SU-DHL-6 (cell line): ENCODE data around the gene MTHFR.

Experiments used
- H2AFZ ChIP-seq: fragments of 200-600 bp; sonication (generic); 2 replicates; pipeline ENCODE4 v1.6.1; 2014; ENCODE audit warnings: low read depth, mild to moderate bottlenecking, moderate library complexity, mixed read lengths, antibody characterized with exemption, low read length; ENCODE audit not compliant: severe bottlenecking
- H3F3A ChIP-seq: fragments of 200-600 bp; shearing (Covaris generic); 2 replicates; pipeline ENCODE4 v1.6.0; 2016; ENCODE audit warnings: antibody characterized with exemption, mild to moderate bottlenecking; ENCODE audit not compliant: insufficient read depth
- H3K27ac ChIP-seq: fragments of 200-600 bp; sonication (generic); 2 replicates; pipeline ENCODE4 v1.5.1; 2016; ENCODE audit warnings: low read depth, mild to moderate bottlenecking, low read length, moderate library complexity, mixed read lengths
- H3K27me3 ChIP-seq: fragments of 200-600 bp; sonication (generic), shearing (Covaris generic); 2 replicates; pipeline ENCODE4 v1.6.0; 2014; ENCODE audit warnings: mild to moderate bottlenecking, low read length
- H3K36me3 ChIP-seq: fragments of 200-600 bp; sonication (generic); 2 replicates; pipeline ENCODE4 v1.6.1; 2014; ENCODE audit warnings: mild to moderate bottlenecking, low read length, mixed read lengths
- H3K4me2 ChIP-seq: fragments of 300-600, 200-600 bp; shearing (Covaris generic), sonication (generic); 2 replicates; pipeline ENCODE4 v1.6.0; 2014; ENCODE audit warnings: low read length, low read depth, mild to moderate bottlenecking; ENCODE audit not compliant: poor library complexity, severe bottlenecking
- H3K4me3 ChIP-seq: fragments of 200-600 bp; sonication (generic); 2 replicates; pipeline ENCODE4 v1.5.1; 2014; ENCODE audit warnings: antibody characterized with exemption, low read length, mild to moderate bottlenecking, mixed read lengths; ENCODE audit not compliant: insufficient read depth, poor library complexity, severe bottlenecking
- H3K79me2 ChIP-seq: fragments of 200-600 bp; sonication (generic); 2 replicates; pipeline ENCODE4 v1.6.1; 2014; ENCODE audit warnings: mild to moderate bottlenecking, low read length, moderate library complexity; ENCODE audit not compliant: insufficient read depth
- H3K9ac ChIP-seq: fragments of 200-600 bp; sonication (generic); 2 replicates; pipeline ENCODE4 v1.7.0; 2014; ENCODE audit warnings: mild to moderate bottlenecking, low read length
- H3K9me2 ChIP-seq: fragments of 200-600 bp; sonication (generic); replicated peaks from 2 replicates; pipeline ENCODE4 v1.6.1; 2014; ENCODE audit warnings: low read length; ENCODE audit not compliant: insufficient read depth
- H3K9me3 ChIP-seq: fragments of 200-600 bp; sonication (generic); 2 replicates; pipeline ENCODE4 v1.6.1; 2014; ENCODE audit warnings: low read length, mixed read lengths; ENCODE audit not compliant: insufficient read depth
- H4K20me1 ChIP-seq: fragments of 200-600 bp; sonication (generic); 2 replicates; pipeline ENCODE4 v1.6.1; 2014; ENCODE audit warnings: low read depth, mild to moderate bottlenecking, antibody characterized with exemption, low read length, moderate library complexity, mixed read lengths
- CTCF ChIP-seq: fragments of 200-600 bp; sonication (generic); IDR thresholded peaks from one replicate; pipeline ENCODE4 v1.5.1; 2017; ENCODE audit warnings: antibody characterized with exemption, mild to moderate bottlenecking, low read length, moderate library complexity; ENCODE audit not compliant: insufficient read depth, poor library complexity, severe bottlenecking
- EZH2phosphoT487 ChIP-seq: fragments of 200-600 bp; sonication (generic), shearing (Covaris generic); conservative IDR thresholded peaks from 2 replicates; pipeline ENCODE4 v1.6.1; 2018; ENCODE audit warnings: mild to moderate bottlenecking, antibody characterized with exemption, low read length, moderate library complexity, mixed read lengths

MTHFR gene

GRCh38 chr1:11828511-11828910 is 22.7 kb upstream of the MTHFR start:
- no peak overlapping the region for H3K27ac ChIP-seq
- no peaks in the 10 kb centered on the region for H3K9me2 ChIP-seq
- no peak overlapping the region for H3K4me2 ChIP-seq
- no peaks in the 10 kb centered on the region for H4K20me1 ChIP-seq
- TF ChIP-seq EZH2phosphoT487: no peak
- TF ChIP-seq CTCF: no peak
- peaks cover 4% of the 10 kb centered on the region; the same call in 1 of the 2 replicates for H3K36me3 ChIP-seq
- no peak overlapping the region for H2AFZ ChIP-seq
- no peaks in the 10 kb centered on the region for H3F3A ChIP-seq
- H3K9me3 ChIP-seq: no peaks in the 10 kb centered on the region
- H3K4me3 ChIP-seq: no peak overlapping the region
- no peaks in the 10 kb centered on the region for H3K27me3 ChIP-seq
- no peak overlapping the region for H3K9ac ChIP-seq
- H3K79me2 ChIP-seq: no peaks in the 10 kb centered on the region

DNA sequence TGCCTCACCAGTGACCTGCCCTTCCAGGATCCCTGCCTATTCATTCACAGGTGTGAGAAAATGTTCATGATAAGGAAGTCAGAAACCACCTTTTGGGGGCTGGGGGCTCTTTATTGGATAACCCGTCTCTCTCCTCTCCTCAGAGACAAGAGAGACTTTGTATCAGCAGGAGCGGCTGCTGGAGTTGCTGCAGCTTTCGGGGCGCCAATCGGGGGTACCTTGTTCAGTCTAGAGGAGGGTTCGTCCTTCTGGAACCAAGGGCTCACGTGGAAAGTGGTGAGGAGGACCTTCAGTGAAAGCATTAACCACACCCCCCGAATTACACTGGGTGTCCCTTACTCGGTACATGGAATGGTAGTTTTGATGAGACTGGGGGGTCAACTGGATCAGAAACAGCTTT is 21.2 kb upstream of the MTHFR start:
- no peak overlapping the region for H3K4me2 ChIP-seq
- H3K27ac ChIP-seq: no peak overlapping the region
- no peaks in the 10 kb centered on the region for H3K9me2 ChIP-seq
- no peak overlapping the region for H3K4me3 ChIP-seq
- H3K79me2 ChIP-seq: no peaks in the 10 kb centered on the region
- H4K20me1 ChIP-seq: no peaks in the 10 kb centered on the region
- no peaks in the 10 kb centered on the region for H3K27me3 ChIP-seq
- H3F3A ChIP-seq: no peaks in the 10 kb centered on the region
- no peak overlapping the region for H2AFZ ChIP-seq
- H3K9me3 ChIP-seq: no peaks in the 10 kb centered on the region
- no peak overlapping the region for H3K9ac ChIP-seq
- TF ChIP-seq EZH2phosphoT487: no peak
- no peak for TF ChIP-seq CTCF
- peaks cover 4% of the 10 kb centered on the region; the same call in 1 of the 2 replicates for H3K36me3 ChIP-seq

- Histone ChIP-seq H3K27me3 (no peaks in the 10 kb centered on the region), H3K9me3 (no peaks in the 10 kb centered on the region), H3F3A (no peaks in the 10 kb centered on the region), H3K4me2 (no peak overlapping the region), H3K79me2 (no peaks in the 10 kb centered on the region), H3K27ac (no peak overlapping the region), H3K9ac (no peak overlapping the region), H3K36me3 (peaks cover 3% of the 10 kb centered on the region; the same call in 1 of the 2 replicates), H3K9me2 (no peaks in the 10 kb centered on the region), H3K4me3 (no peak overlapping the region), H2AFZ (no peak overlapping the region), H4K20me1 (no peaks in the 10 kb centered on the region)
- TF ChIP-seq EZH2phosphoT487: no peak
- TF ChIP-seq CTCF: no peak
These were observed 19.4 kb upstream of the MTHFR start for GRCh38 chr1:11825131-11825530.
